ENCODE measurements around the gene HSD17B12. TPM values are rescaled to one million over a fixed set of nuclear protein-coding genes. Genes with fewer than 3 reads are reported as not detected.
A peak's percentile ranks its signal among the peaks of the same experiment; 100 is the strongest.
"Not testable (repeated sequence)": the region's sequence is repeated elsewhere in the genome, so short reads cannot be mapped to it uniquely, and the experiment has no call there.

HSD17B12 gene
- total RNA-seq, 2 donors from 2014 or later: 39.7 to 42.8 TPM

GRCh38 chr11:43646767-43647166 is 33.8 kb upstream of the HSD17B12 start:
- H3K36me3 ChIP-seq (replicated peaks in 1 of 2; ENCODE audit: insufficient read depth in 1 of 2, low read depth in 2 of 2): no peaks in the 10 kb centered on the region
- intact Hi-C loops (cut with DNase I): no loop called here
- no peaks in the 10 kb centered on the region for H3K9me3 ChIP-seq
- H3K4me1 ChIP-seq: peaks cover 16% of the 10 kb centered on the region
- DNase-seq: no peak
- no peak for ATAC-seq
- H3K27ac ChIP-seq: no peak overlapping the region
- H3K27me3 ChIP-seq: no peaks in the 10 kb centered on the region
- H3K4me3 ChIP-seq: no peak overlapping the region
- TF ChIP-seq, protein P1, sequence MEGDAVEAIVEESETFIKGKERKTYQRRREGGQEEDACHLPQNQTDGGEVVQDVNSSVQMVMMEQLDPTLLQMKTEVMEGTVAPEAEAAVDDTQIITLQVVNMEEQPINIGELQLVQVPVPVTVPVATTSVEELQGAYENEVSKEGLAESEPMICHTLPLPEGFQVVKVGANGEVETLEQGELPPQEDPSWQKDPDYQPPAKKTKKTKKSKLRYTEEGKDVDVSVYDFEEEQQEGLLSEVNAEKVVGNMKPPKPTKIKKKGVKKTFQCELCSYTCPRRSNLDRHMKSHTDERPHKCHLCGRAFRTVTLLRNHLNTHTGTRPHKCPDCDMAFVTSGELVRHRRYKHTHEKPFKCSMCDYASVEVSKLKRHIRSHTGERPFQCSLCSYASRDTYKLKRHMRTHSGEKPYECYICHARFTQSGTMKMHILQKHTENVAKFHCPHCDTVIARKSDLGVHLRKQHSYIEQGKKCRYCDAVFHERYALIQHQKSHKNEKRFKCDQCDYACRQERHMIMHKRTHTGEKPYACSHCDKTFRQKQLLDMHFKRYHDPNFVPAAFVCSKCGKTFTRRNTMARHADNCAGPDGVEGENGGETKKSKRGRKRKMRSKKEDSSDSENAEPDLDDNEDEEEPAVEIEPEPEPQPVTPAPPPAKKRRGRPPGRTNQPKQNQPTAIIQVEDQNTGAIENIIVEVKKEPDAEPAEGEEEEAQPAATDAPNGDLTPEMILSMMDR (IDR thresholded peaks at IDR 0.05): no peak
- no peak for TF ChIP-seq POLR2A (IDR thresholded peaks at IDR 0.05)
- WGBS, 2 donors: 83 to 86% methylated on average over 2 of the region's 2 CpGs

DNA sequence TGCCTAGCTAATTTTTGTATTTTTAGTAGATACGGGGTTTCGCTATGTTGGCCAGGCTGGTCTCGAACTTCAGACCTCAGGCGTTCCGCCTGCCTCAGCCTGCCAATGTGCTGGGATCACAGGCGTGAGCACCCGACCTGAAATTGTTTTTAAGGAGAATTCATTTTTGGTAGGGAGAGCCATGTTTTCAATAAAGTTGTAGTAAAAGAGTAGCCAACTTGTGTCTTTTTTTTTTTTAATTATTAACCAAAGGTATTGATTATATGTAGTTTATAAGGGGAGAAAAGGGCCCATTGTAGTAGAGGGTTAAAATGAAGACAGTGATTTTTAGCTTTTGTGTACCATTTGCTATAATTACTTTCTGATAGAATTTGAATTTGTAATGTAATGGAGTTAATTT is 31.6 kb upstream of the HSD17B12 start:
- Histone ChIP-seq H3K36me3 (replicated peaks in 1 of 2; ENCODE audit: insufficient read depth in 1 of 2, low read depth in 2 of 2) (no peaks in the 10 kb centered on the region), H3K27me3 (no peaks in the 10 kb centered on the region), H3K27ac (no peak overlapping the region), H3K9me3 (no peaks in the 10 kb centered on the region), H3K4me3 (no peak overlapping the region), H3K4me1 (peaks cover 16% of the 10 kb centered on the region)
- ATAC-seq (no peak), DNase-seq (no peak)
- TF ChIP-seq POLR2A (IDR thresholded peaks at IDR 0.05): no peak
- intact Hi-C loops (cut with DNase I): no loop called here
- 83 to 89% methylated on average over 7 of the region's 7 CpGs for whole genome bisulfite sequencing, 2 donors

GRCh38 chr11:43649501-43649900 is 31.0 kb upstream of the HSD17B12 start:
- ATAC-seq (no peak), DNase-seq (no peak)
- 90 to 93% methylated on average over 4 of the region's 4 CpGs for WGBS, 2 donors
- H3K27ac ChIP-seq: no peak overlapping the region
- H3K4me3 ChIP-seq: no peak overlapping the region
- no peaks in the 10 kb centered on the region for H3K27me3 ChIP-seq
- intact Hi-C loops (cut with DNase I): no loop called here
- no peak for TF ChIP-seq POLR2A (IDR thresholded peaks at IDR 0.05)
- TF ChIP-seq, protein P1 (IDR thresholded peaks at IDR 0.05): no peak
- H3K4me1 ChIP-seq: peaks cover 16% of the 10 kb centered on the region
- H3K36me3 ChIP-seq (replicated peaks in 1 of 2; ENCODE audit: insufficient read depth in 1 of 2, low read depth in 2 of 2): no peaks in the 10 kb centered on the region
- no peaks in the 10 kb centered on the region for H3K9me3 ChIP-seq

DNA sequence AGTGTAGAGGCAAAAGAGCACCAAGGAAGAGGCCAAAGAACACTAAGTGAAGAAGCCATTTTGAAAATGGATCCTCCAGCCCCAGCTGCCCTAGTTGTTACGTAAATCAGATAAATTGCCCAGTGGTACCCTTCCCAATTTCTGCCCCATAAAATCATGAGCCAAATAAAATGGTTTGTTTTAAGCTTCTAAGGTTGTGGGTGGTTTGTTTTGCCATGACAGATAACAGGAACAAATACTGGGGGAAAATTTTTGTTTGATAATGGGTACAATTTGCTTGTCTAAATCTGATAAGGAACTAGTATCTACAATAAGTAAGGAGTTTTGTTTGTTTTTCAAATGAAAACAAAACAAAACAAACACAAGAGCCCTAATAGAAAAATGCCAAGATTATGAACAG is 30.6 kb upstream of the HSD17B12 start:
- Histone ChIP-seq H3K36me3 (replicated peaks in 1 of 2; ENCODE audit: insufficient read depth in 1 of 2, low read depth in 2 of 2) (no peaks in the 10 kb centered on the region), H3K9me3 (no peaks in the 10 kb centered on the region), H3K4me1 (peaks cover 13% of the 10 kb centered on the region), H3K27ac (no peak overlapping the region), H3K4me3 (no peak overlapping the region), H3K27me3 (no peaks in the 10 kb centered on the region)
- 80 to 93% methylated on average over 1 of the region's 1 CpG for WGBS, 2 donors
- DNase-seq (no peak), ATAC-seq (no peak)
- intact Hi-C loops (cut with DNase I): no loop called here
- TF ChIP-seq, protein P1 (IDR thresholded peaks at IDR 0.05): no peak
- TF ChIP-seq POLR2A (IDR thresholded peaks at IDR 0.05): no peak

DNA sequence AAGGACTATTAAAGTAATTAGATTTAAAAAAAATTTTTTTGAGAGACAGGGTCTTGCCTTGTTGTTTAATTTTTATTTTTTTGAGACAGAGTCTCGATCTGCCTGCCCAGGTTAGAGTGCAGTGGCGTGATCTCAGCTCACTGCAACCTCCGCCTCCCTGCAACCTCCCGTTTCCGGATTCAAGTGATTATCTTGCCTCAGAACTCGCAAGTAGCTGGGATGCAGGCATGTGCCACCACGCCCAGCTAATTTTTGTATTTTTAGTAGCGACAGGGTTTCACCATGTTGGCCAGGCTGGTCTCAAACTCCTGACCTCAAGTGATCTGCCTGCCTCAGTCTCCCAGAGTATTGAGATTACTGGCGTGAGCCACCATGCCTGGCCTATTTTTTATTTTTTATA is 17.5 kb upstream of the HSD17B12 start:
- WGBS, 2 donors: 70 to 76% methylated on average over 9 of the region's 9 CpGs

GRCh38 chr11:43664295-43664694 is 16.2 kb upstream of the HSD17B12 start:
- H3K27ac ChIP-seq: no peak overlapping the region
- no peak overlapping the region for H3K4me3 ChIP-seq
- no peaks in the 10 kb centered on the region for H3K9me3 ChIP-seq
- no peaks in the 10 kb centered on the region for H3K36me3 ChIP-seq (replicated peaks in 1 of 2; ENCODE audit: insufficient read depth in 1 of 2, low read depth in 2 of 2)
- ATAC-seq (no peak), DNase-seq (no peak)
- intact Hi-C loops (cut with DNase I): no loop called here
- no peaks in the 10 kb centered on the region for H3K27me3 ChIP-seq
- WGBS, 2 donors: 55 to 72% methylated on average over 1 of the region's 1 CpG
- no peaks in the 10 kb centered on the region for H3K4me1 ChIP-seq
- TF ChIP-seq, protein P1 (IDR thresholded peaks at IDR 0.05): no peak
- TF ChIP-seq POLR2A (IDR thresholded peaks at IDR 0.05): no peak

More for the DNA sequence above, 17.5 kb upstream of the HSD17B12 start:
- H3K9me3 ChIP-seq; H3K4me3 ChIP-seq; DNase-seq; H3K27ac ChIP-seq; H3K4me1 ChIP-seq; H3K36me3 ChIP-seq (replicated peaks in 1 of 2; ENCODE audit: insufficient read depth in 1 of 2, low read depth in 2 of 2); ATAC-seq; intact Hi-C loops (cut with DNase I); H3K27me3 ChIP-seq: not testable (repeated sequence)

DNA sequence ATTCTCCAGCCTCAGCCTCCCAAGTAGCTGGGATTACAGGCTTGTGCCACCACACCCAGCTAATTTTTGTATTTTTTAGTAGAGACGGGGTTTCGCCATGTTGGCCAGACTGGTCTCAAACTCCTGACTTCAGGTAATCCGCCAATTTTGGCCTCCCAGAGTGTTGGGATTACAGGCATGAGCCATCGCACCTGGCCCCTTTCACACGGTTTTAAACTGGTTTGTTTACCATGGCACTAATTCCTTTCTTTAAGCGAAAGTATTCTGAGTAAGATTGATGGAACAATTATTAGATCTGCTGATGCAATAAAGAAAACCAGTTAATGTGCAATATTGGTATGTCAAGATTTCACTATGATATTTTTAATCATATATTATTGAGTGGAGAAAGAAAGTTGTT is 9.3 kb upstream of the HSD17B12 start:
- H3K27ac ChIP-seq; H3K27me3 ChIP-seq; H3K9me3 ChIP-seq; intact Hi-C loops (cut with DNase I); H3K4me3 ChIP-seq; H3K36me3 ChIP-seq (replicated peaks in 1 of 2; ENCODE audit: insufficient read depth in 1 of 2, low read depth in 2 of 2); H3K4me1 ChIP-seq: not testable (repeated sequence)
- ATAC-seq (peak; percentile 65), DNase-seq (peak; percentile 56 to 80 (median 72))
- 19 to 34% methylated on average over 6 of the region's 6 CpGs for WGBS, 2 donors
